IMR-90 (cell line): ENCODE results near the gene FBN1.

Experiments used
- CTCF ChIP-seq: conservative IDR thresholded peaks from 2 replicates; pipeline ENCODE4 v1.5.1; 2012; ENCODE audit warnings: mild to moderate bottlenecking, low read depth, low read length, improper control_type of control experiment
- MAFK ChIP-seq: IDR thresholded peaks from 2 replicates; pipeline ENCODE4 v1.6.1; 2012; ENCODE audit warnings: low read depth, low read length, improper control_type of control experiment
- POLR2A ChIP-seq: IDR thresholded peaks from 2 replicates; pipeline ENCODE4 v1.6.1; 2012; ENCODE audit warnings: mild to moderate bottlenecking, low read depth, low read length
- RCOR1 ChIP-seq: IDR thresholded peaks from 2 replicates; pipeline ENCODE4 v1.6.1; 2012; ENCODE audit warnings: mild to moderate bottlenecking, low read length, improper control_type of control experiment; ENCODE audit not compliant: insufficient replicate concordance
- SMC3 ChIP-seq: fragments of 150-350 bp; IDR thresholded peaks from 2 replicates; pipeline ENCODE4 v1.6.1; 2016; ENCODE audit warnings: low read depth, mild to moderate bottlenecking, antibody characterized with exemption, low read length, moderate library complexity

GRCh38 chr15:48571510-48571909 lies 74.0 kb downstream of the FBN1 start:
- TF ChIP-seq CTCF (no peak), POLR2A (no peak), MAFK (no peak), RCOR1 (no peak), SMC3 (no peak)
